AG10803 (cell line): ENCODE data around the gene FAM89B.

Source experiments
- DNase-seq: peaks from one replicate; pipeline ENCODE4 v3.0.0; 2010; ENCODE audit warnings: low read depth
- H3K4me3 ChIP-seq: 2 replicates; pipeline ENCODE4 v1.5.1; 2011; ENCODE audit warnings: mild to moderate bottlenecking, low read length, control low read depth
- CTCF ChIP-seq: conservative IDR thresholded peaks from 2 replicates; pipeline ENCODE4 v1.5.1; 2011; ENCODE audit warnings: mild to moderate bottlenecking, low read length, control low read depth, inconsistent platforms

The FAM89B gene

GRCh38 chr11:65617990-65618751, 45.8 kb downstream of the FAM89B start:
- no peak for DNase-seq
- no peak overlapping the region for H3K4me3 ChIP-seq
- TF ChIP-seq CTCF = no peak

GRCh38 chr11:65618763-65619162, 46.4 kb downstream of the FAM89B start:
- no peak for TF ChIP-seq CTCF
- no peak overlapping the region for H3K4me3 ChIP-seq
- no peak for DNase-seq

- no peak for DNase-seq
- no peak for TF ChIP-seq CTCF
- no peak overlapping the region for H3K4me3 ChIP-seq
These were observed 47.1 kb downstream of the FAM89B start for GRCh38 chr11:65619281-65619928.

GRCh38 chr11:65620666-65621065, 48.3 kb downstream of the FAM89B start:
- no peak for DNase-seq
- TF ChIP-seq CTCF = no peak
- H3K4me3 ChIP-seq = no peak overlapping the region

GRCh38 chr11:65621460-65621859, 49.1 kb downstream of the FAM89B start:
- no peak for DNase-seq
- no peak for TF ChIP-seq CTCF
- no peak overlapping the region for H3K4me3 ChIP-seq

GRCh38 chr11:65622011-65622410, 49.7 kb downstream of the FAM89B start:
- no peak overlapping the region for H3K4me3 ChIP-seq
- no peak for TF ChIP-seq CTCF
- no peak for DNase-seq

- H3K4me3 ChIP-seq = no peak overlapping the region
- DNase-seq = no peak
- TF ChIP-seq CTCF = no peak
These were observed 50.8 kb downstream of the FAM89B start for GRCh38 chr11:65623177-65623576.
